ENCODE results near the gene NSG1. TPM values are rescaled to one million over a fixed set of nuclear protein-coding genes. Genes with fewer than 3 reads are reported as not detected.

NSG1 gene
- total and polyA plus RNA-seq, 2 of the 8 experiments (the other 6 are each of a cell fraction or from before 2014, with no cell fraction given), result 35.7 to 61.4 TPM

- no peak overlapping the region for H3K18ac ChIP-seq (ENCODE audit: extremely low read depth, low read length)
- FAIRE-seq (no peak), DNase-seq (ENCODE audit: low read depth in 1 of 2, low spot score in 2 of 2) (peak in 1 of 2 experiments; percentile 47)
- no peak overlapping the region for H3K14ac ChIP-seq (ENCODE audit: insufficient read length)
- no peak overlapping the region for H3K9ac ChIP-seq (replicated peaks in 1 of 4; ENCODE audit: extremely low read depth in 1 of 4, low read depth in 3 of 4, low read length in 3 of 4)
- H3K4me3 ChIP-seq (ENCODE audit: extremely low read depth in 1 of 4, insufficient read depth in 2 of 4, low read depth in 3 of 4, low read length in 4 of 4), result no peak overlapping the region
- no peak overlapping the region for H3K23ac ChIP-seq (ENCODE audit: insufficient read length)
- no peak overlapping the region for H4K5ac ChIP-seq (ENCODE audit: insufficient read length, low read depth, low read length)
- POLR2A ChIA-PET (ENCODE audit: partially characterized antibody), result no interaction called here
- H2AFZ ChIP-seq (ENCODE audit: low read length), result no peak overlapping the region
- WGBS, 2 experiments (ENCODE audit: extremely low coverage in 1 of 2, insufficient coverage in 1 of 2, insufficient read length in 1 of 2, insufficient replicate concordance in 2 of 2, low coverage in 1 of 2, low lambda C conversion rate in 2 of 2, missing lambda C conversion rate in 1 of 2), result 79% methylated on average over 12 of the region's 12 CpGs; no CpG with 5 or more reads in 1 of the 2 experiments
- no peak overlapping the region for H2BK5ac ChIP-seq (ENCODE audit: low read depth, low read length)
- H3K79me2 ChIP-seq (ENCODE audit: control insufficient read depth in 1 of 2, insufficient read depth in 2 of 2, low read length in 2 of 2), result no peaks in the 10 kb centered on the region
- no peak overlapping the region for H2BK12ac ChIP-seq (ENCODE audit: low read depth, low read length)
- no peak overlapping the region for H2AK5ac ChIP-seq (ENCODE audit: low read depth, low read length)
- H4K8ac ChIP-seq (ENCODE audit: extremely low read depth, insufficient read depth, low read length), result no peak overlapping the region
- H2BK20ac ChIP-seq (ENCODE audit: low read length), result no peak overlapping the region
- H3K4ac ChIP-seq (replicated peaks; ENCODE audit: insufficient read length, low read depth, low read length), result no peak overlapping the region
- H3K79me1 ChIP-seq (ENCODE audit: low read depth, low read length), result no peaks in the 10 kb centered on the region
- no peaks in the 10 kb centered on the region for H3K9me3 ChIP-seq (ENCODE audit: insufficient read depth in 2 of 2, low read depth in 1 of 2, low read length in 1 of 2)
- H2BK120ac ChIP-seq (replicated peaks; ENCODE audit: low read depth, low read length), result no peak overlapping the region
- 0 out of 2 replicates have a peak overlapping the region, but pooled peaks have one; percentile 72 for H2BK15ac ChIP-seq (ENCODE audit: low read length)
- H3K56ac ChIP-seq (replicated peaks; ENCODE audit: insufficient read length, low read depth, low read length), result no peak overlapping the region
- peak overlapping the region; percentile 42 to 62; a peak in 3 of 4 replicates for H3K4me2 ChIP-seq (ENCODE audit: insufficient read depth in 1 of 2, low read depth in 2 of 2, low read length in 2 of 2)
- H3K23me2 ChIP-seq (ENCODE audit: low read depth, low read length), result no peaks in the 10 kb centered on the region
- H3K27me3 ChIP-seq (replicated peaks in 1 of 4; ENCODE audit: control insufficient read depth in 3 of 4, extremely low read depth in 1 of 4, insufficient read depth in 3 of 4, low read length in 3 of 4), result no peaks in the 10 kb centered on the region; a peak in 1 of 7 replicates
- peaks cover 3 to 19% (median 13%) of the 10 kb centered on the region in 4 experiments; a peak in 6 of 8 replicates for H3K36me3 ChIP-seq (ENCODE audit: control insufficient read depth in 2 of 4, insufficient read depth in 4 of 4, low read length in 3 of 4)
- H3K4me1 ChIP-seq (replicated peaks in 1 of 4; ENCODE audit: control insufficient read depth in 3 of 4, insufficient read depth in 4 of 4, low read length in 3 of 4), result peaks cover 18 to 45% (median 34%) of the 10 kb centered on the region in 4 experiments
- H4K20me1 ChIP-seq (replicated peaks in 1 of 2; ENCODE audit: control insufficient read depth in 1 of 2, insufficient read depth in 2 of 2, low read length in 2 of 2), result no peaks in the 10 kb centered on the region
- CTCF ChIA-PET (ENCODE audit: partially characterized antibody), result interaction anchor here (0.8 to 1.6 kb wide), 7 partner anchors 9 to 38 kb away, joined by 3 to 6 read pairs (median 4); no protein-coding TSS in a partner anchor
- peak overlapping the region; percentile 1 for H4K91ac ChIP-seq (replicated peaks; ENCODE audit: insufficient read length, low read length)
- H3K27ac ChIP-seq (ENCODE audit: low read depth, low read length), result no peak overlapping the region
- TF ChIP-seq SUZ12 (IDR thresholded peaks at IDR 0.05; ENCODE audit: low read length) (no peak), CBX5 (IDR thresholded peaks at IDR 0.05; ENCODE audit: low read depth, low read length) (no peak), ASH2L (IDR thresholded peaks at IDR 0.05; ENCODE audit: low read length) (no peak), BACH1 (IDR thresholded peaks at IDR 0.05; ENCODE audit: low read length) (no peak), CBX8 (IDR thresholded peaks at IDR 0.05; ENCODE audit: borderline replicate concordance, low read depth, low read length) (no peak), BRCA1 (IDR thresholded peaks at IDR 0.05; ENCODE audit: low read depth, low read length) (no peak)
Measured at GRCh38 chr4:4422856-4423499, 36.1 kb downstream of the NSG1 start.

All from H1 (cell line).